Thyroid gland (tissue), 4 donors: ENCODE results near the gene NKX2-4. TPM values are rescaled to one million over a fixed set of nuclear protein-coding genes. Genes with fewer than 3 reads are reported as not detected.

Experiments used
- DNase-seq, 2 donors: peaks; one replicate each; pipeline ENCODE4 v3.0.0-alpha.2; 2019
- H3K27ac ChIP-seq, 3 donors: fragments of 200-600 bp; sonication (generic); 1 replicate in 2 of 3; 2 replicates in 1 of 3; pipeline ENCODE4 v1.5.1; 2016 to 2019; ENCODE audit warnings: mild to moderate bottlenecking in 1 of 3, moderate library complexity in 1 of 3
- H3K27me3 ChIP-seq: fragments of 200-600 bp; sonication (generic); one replicate; pipeline ENCODE4 v1.5.1; 2019
- H3K36me3 ChIP-seq, 2 donors: fragments of 200-600 bp; sonication (generic); one replicate each; pipeline ENCODE4 v1.5.1; 2016 to 2019
- H3K4me1 ChIP-seq, 2 donors: fragments of 200-600 bp; sonication (generic); one replicate each; pipeline ENCODE4 v1.5.1; 2017 to 2019
- H3K4me3 ChIP-seq, 3 donors: fragments of 200-600 bp; sonication (generic); replicated peaks in 1 of 3; 1 replicate in 2 of 3; 2 replicates in 1 of 3; pipeline ENCODE4 v1.5.1; 2016; ENCODE audit warnings: mild to moderate bottlenecking in 1 of 3
- H3K9me3 ChIP-seq: fragments of 200-600 bp; sonication (generic); one replicate; pipeline ENCODE4 v1.5.1; 2017
- CTCF ChIP-seq, 6 experiments: fragments of 200-600 bp in 3 of 6; fragments of 450-650 bp in 3 of 6; sonication (generic) in 3 of 6; IDR thresholded peaks; one replicate each; pipeline ENCODE4 v1.5.1; 2016 to 2019; ENCODE audit warnings: antibody characterized with exemption in 6 of 6, mild to moderate bottlenecking in 2 of 6, inconsistent platforms in 1 of 6, moderate library complexity in 1 of 6
- POLR2A ChIP-seq, 2 donors: fragments of 450-650 bp; IDR thresholded peaks; one replicate each; pipeline ENCODE4 v1.6.1; 2017; ENCODE audit warnings: antibody characterized with exemption in 2 of 2, mild to moderate bottlenecking in 2 of 2, moderate library complexity in 1 of 2
- WGBS, 2 donors: methylation state at CpG; one replicate each; pipeline ENCODE4 v1.1.5; 2017; 5-methylcytosine and 5-hydroxymethylcytosine counted together
- intact Hi-C: fragments of 100-400 bp; cut with DNase I; formaldehyde crosslinking; loops from one replicate; pipeline ENCODE4 v1.15.1; 2023
- total RNA-seq, 4 donors: library from RNA; depleted of rRNA; stranded (reverse); fragments of >200 nt; gene quantifications; one replicate each; pipeline ENCODE4 v1.2.3, GENCODE V29; 2016

NKX2-4 gene
- total RNA-seq, 4 donors from 2014 or later: 0.11 TPM; not detected in 3

GRCh38 chr20:21381619-21382018 lies 15.7 kb downstream of the NKX2-4 start:
- WGBS, 2 donors: 94 to 95% methylated on average over 1 of the region's 1 CpG
- H3K4me1 ChIP-seq: no peaks in the 10 kb centered on the region
- no peaks in the 10 kb centered on the region for H3K9me3 ChIP-seq
- no peak for DNase-seq
- TF ChIP-seq CTCF (IDR thresholded peaks at IDR 0.05) (no peak), POLR2A (IDR thresholded peaks at IDR 0.05) (no peak)
- H3K27me3 ChIP-seq: no peaks in the 10 kb centered on the region
- no peak overlapping the region for H3K4me3 ChIP-seq
- H3K27ac ChIP-seq: no peak overlapping the region
- peaks cover 13 to 36% of the 10 kb centered on the region in 2 donors for H3K36me3 ChIP-seq
- intact Hi-C loops: no loop called here

- no peak for DNase-seq
- H3K36me3 ChIP-seq: peaks cover 10 to 29% of the 10 kb centered on the region in 2 donors
- WGBS, 2 donors: 89% methylated on average over 2 of the region's 2 CpGs
Observed at GRCh38 chr20:21380711-21381110, 16.6 kb downstream of the NKX2-4 start.

DNA sequence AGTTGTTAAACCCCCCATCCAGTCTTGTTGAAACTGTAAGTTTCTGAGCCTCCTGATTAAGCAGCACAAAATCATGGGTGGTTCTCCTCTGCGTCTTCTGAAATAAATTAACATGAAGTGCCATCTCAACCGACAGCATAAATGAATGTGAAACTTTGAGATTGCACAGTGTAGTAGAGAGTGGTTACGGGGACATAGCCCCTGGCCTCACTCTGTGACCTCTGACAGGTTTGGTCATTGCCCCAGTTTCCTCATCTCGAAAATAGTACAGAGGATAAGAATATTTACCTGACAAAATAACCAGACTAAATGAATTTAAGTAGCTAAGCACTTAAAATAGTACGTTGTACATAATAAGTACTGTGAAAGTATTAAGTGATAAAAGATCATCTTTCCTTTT lies 19.1 kb downstream of the NKX2-4 start:
- H3K36me3 ChIP-seq: peaks cover 9 to 14% of the 10 kb centered on the region in 2 donors
- TF ChIP-seq POLR2A (IDR thresholded peaks at IDR 0.05) (no peak), CTCF (IDR thresholded peaks at IDR 0.05) (no peak)
- no peaks in the 10 kb centered on the region for H3K9me3 ChIP-seq
- no peak for DNase-seq
- H3K4me3 ChIP-seq: no peak overlapping the region
- intact Hi-C loops: no loop called here
- 92 to 93% methylated on average over 5 of the region's 5 CpGs for WGBS, 2 donors
- H3K27me3 ChIP-seq: no peaks in the 10 kb centered on the region
- no peaks in the 10 kb centered on the region for H3K4me1 ChIP-seq
- H3K27ac ChIP-seq: no peak overlapping the region

More at GRCh38 chr20:21380711-21381110, 16.6 kb downstream of the NKX2-4 start:
- Histone ChIP-seq H3K9me3 (no peaks in the 10 kb centered on the region), H3K4me3 (no peak overlapping the region), H3K27ac (no peak overlapping the region), H3K4me1 (no peaks in the 10 kb centered on the region), H3K27me3 (no peaks in the 10 kb centered on the region)
- intact Hi-C loops: no loop called here
- TF ChIP-seq CTCF (IDR thresholded peaks at IDR 0.05) (no peak), POLR2A (IDR thresholded peaks at IDR 0.05) (no peak)

- Histone ChIP-seq H3K27me3 (no peaks in the 10 kb centered on the region), H3K36me3 (peaks cover 6 to 12% of the 10 kb centered on the region in 2 donors), H3K9me3 (no peaks in the 10 kb centered on the region), H3K4me3 (no peak overlapping the region), H3K4me1 (no peaks in the 10 kb centered on the region), H3K27ac (no peak overlapping the region)
- DNase-seq: no peak
- WGBS, 2 donors: 93 to 94% methylated on average over 9 of the region's 9 CpGs
- TF ChIP-seq POLR2A (IDR thresholded peaks at IDR 0.05): no peak
- no peak for TF ChIP-seq CTCF (IDR thresholded peaks at IDR 0.05)
- intact Hi-C loops: no loop called here
Observed at GRCh38 chr20:21377701-21378100, 19.6 kb downstream of the NKX2-4 start.

DNA sequence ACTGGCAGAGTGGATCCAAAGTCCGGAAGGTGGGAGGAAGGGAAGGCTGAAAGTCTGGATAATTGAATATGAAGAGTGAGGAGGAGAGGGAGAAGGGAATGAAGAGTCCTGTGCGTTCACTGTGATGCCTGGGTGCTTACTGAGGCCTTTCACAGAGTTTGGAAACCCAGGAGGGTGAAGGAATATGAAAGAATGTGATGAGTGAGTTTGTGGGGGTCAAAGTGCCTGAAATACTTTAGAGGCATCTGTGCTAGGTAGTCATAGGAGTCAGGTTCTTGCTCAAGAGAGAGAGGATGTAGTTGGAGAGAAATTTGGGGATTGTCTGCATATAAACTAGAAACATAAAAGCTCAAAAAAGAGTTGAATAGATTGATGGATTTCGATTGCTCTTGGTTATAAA lies 20.7 kb downstream of the NKX2-4 start:
- Histone ChIP-seq H3K4me3 (no peak overlapping the region), H3K27me3 (no peaks in the 10 kb centered on the region), H3K36me3 (peaks cover 0 to 6% of the 10 kb centered on the region in 2 donors), H3K4me1 (no peaks in the 10 kb centered on the region), H3K27ac (no peak overlapping the region), H3K9me3 (no peaks in the 10 kb centered on the region)
- DNase-seq: no peak
- WGBS, 2 donors: 96 to 97% methylated on average over 3 of the region's 3 CpGs
- intact Hi-C loops: no loop called here
- TF ChIP-seq CTCF (IDR thresholded peaks at IDR 0.05): no peak
